NCI-H1694 (cell line): ENCODE data around the gene XXYLT1.
"Not testable (repeated sequence)": the region's sequence is repeated elsewhere in the genome, so short reads cannot be mapped to it uniquely, and the experiment has no call there.

ENCODE experiments used
- DNase-seq: peaks from one replicate; lab custom pipeline; 2025; lab: John Stamatoyannopoulos, UW

The XXYLT1 gene

GRCh38 chr3:195112361-195112791 is 158.6 kb downstream of the XXYLT1 start:
- no peak for DNase-seq

DNA sequence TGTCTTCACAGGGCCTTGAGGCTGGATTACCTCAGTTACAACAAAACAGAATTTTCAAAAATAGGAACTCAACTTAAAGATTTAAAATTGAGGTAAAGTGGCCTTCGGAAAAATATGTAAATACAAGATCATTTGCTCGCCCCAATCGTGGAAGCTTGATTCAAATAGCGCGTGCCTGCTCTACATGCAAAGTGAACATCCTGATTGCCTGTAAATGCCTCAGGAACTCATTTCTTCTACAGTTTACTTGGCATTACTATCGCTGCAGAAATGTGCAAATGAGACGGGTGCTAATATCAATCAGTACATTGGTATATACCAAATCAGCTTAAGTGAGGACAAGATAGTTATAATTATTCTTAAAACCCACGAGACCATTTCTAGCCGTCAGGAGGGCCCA is 159.2 kb downstream of the XXYLT1 start:
- DNase-seq = no peak

DNA sequence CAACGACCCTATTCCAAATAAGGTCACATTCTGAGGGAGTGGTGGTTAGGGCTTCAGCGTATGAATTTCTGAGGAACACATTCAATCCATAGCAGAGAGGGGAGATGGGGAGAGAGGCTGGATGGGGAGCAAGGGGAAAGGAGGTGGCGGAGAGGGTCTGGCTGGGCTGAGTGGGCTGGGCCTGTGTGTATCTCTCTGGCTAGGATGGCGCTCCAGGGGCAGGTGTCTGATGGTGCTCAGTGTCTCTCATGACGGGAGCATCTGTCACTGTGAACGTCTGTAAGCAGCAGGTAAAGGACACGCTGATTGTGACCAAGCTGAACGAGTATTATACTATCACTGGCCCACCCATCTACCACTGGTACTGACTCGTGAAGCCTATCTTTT is 159.6 kb downstream of the XXYLT1 start:
- no peak for DNase-seq

GRCh38 chr3:195110647-195111318 is 160.2 kb downstream of the XXYLT1 start:
- DNase-seq = no peak

GRCh38 chr3:195109098-195109657 is 161.8 kb downstream of the XXYLT1 start:
- no peak for DNase-seq

DNA sequence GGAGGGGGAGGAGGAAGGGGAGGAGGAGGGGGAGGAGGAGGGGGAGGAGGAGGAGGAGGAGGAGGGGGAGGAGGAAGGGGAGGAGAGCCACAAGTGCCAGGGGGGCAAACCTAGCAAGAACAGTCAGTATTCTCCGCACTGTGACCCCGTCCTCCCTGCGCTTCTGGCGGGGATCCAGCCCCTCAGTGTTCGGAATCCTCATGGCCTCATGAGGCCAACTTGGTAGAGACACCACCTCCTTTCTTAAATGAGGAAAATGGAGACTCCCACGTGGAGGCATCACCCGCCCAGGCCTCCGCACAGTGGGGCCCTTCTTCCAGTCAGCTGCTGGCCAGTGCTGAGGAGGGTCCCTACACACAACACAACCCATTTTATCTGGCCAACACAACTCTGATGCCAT is 163.4 kb downstream of the XXYLT1 start:
- no peak for DNase-seq

DNA sequence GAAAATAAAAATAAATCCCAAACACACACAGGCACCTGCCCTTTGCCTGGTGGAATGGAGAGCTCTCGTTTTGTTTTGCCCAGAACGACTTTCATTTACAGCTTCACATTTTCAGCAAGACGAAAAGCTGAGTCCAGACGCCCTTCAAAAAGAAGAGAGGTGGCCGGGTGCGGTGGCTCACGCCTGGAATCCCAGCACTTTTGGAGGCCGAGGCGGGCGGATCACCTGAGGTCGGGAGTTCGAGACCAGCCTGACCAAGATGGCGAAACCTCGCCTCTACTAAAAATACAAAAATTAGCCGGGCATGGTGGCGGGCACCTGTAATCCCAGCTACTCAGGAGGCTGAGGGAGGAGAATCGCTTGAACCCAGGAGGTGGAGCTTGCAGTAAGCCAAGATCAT is 163.9 kb downstream of the XXYLT1 start:
- not testable (repeated sequence) for DNase-seq

DNA sequence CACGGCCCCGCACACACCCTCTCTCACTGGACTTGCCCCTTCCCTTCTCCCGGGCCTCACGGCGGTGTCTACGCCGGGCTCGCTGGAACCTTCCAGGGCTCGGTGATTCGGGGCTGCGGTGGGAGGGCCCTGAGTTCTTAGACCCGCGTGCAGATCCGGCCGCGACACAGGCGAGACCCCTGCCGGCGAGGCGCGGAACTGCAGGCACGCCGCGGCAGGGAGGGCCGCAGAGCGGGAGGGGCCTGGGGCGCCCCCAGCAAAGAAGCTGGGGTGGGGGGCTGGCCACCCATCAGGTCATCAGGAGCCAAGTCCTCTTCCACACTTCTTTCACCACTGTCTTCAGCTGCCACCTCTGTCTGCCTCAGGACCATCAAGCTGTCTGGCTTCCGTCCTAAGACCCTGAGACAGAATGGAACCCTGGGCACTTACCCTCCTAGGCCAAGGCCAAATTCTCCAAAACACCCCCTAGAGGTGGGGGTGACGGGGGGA is 164.5 kb downstream of the XXYLT1 start:
- DNase-seq = peak; percentile 36

GRCh38 chr3:195105841-195106417 is 165.0 kb downstream of the XXYLT1 start:
- no peak for DNase-seq

GRCh38 chr3:195105389-195105788 is 165.6 kb downstream of the XXYLT1 start:
- DNase-seq = no peak

GRCh38 chr3:195104340-195104739 is 166.6 kb downstream of the XXYLT1 start:
- DNase-seq = no peak

- no peak for DNase-seq
These were observed 167.3 kb downstream of the XXYLT1 start for GRCh38 chr3:195103623-195104022.

GRCh38 chr3:195102609-195103467 is 168.1 kb downstream of the XXYLT1 start:
- DNase-seq = no peak

GRCh38 chr3:195101927-195102608 is 168.9 kb downstream of the XXYLT1 start:
- DNase-seq = no peak

DNA sequence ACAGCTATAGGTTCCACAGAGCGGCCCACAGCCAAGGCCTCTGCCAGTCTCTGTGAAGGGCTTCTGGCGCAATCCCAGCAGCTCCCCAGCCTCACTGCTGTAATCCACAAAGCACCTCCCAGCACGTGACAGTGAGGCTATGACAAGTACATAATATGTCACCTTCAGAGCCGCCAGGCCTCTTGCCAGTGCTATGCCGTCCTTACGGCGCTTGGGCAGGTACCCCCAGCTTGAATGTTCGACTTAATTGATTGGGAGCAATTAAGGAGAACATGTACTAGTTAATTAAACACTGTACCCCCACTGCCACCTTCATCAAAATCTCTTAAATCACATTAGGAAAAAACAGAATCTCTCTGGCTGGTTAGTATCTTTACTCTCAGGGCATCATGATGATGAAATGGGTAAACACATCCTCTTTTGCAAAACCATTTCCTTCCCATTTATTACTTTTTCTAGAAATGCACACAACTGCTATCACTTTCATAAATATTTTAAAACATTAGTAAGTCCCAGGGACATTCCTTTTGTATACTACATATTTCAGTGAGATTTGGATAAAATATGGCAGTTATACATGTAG is 169.9 kb downstream of the XXYLT1 start:
- peak; percentile 54 for DNase-seq

DNA sequence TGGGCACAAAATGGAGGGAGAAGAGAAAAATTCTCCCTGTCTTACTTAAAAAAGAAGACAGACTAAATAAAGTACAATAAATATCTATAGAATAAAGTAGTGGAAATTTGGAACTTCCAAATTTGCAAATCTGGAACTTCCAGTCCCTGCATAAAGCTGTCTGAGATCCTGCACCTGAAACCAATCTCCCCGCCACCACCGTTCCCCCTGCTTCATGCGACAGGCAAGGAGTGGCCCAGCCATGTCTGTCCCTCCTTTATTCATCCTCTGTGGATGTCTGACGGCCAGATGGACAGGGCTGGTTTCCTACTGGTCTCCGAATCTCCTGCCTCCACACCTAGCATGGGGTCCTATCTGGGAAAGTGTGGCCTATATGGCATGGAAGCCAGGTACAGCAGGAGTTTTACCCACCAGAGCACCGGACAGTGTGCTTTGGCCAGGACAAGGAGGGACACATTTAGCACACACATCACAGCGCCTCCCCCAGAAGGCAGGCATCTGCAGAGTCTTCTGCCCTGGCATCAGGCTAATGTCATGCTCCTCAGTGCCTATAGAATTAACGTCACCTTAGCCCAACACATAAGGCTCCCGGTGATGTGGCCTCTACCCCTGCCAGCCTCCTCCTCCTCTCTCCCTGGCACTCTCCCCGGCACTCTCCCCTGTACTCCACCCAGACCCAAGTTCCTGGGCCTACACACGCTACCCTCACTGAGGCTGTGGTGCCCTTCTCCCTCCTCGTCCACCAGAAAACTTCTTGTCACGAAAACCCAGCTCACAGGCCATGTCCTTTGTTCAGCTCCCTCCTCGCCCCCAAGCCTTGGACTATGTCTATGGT is 170.8 kb downstream of the XXYLT1 start:
- DNase-seq = no peak

GRCh38 chr3:195098741-195099525 is 172.0 kb downstream of the XXYLT1 start:
- no peak for DNase-seq

DNA sequence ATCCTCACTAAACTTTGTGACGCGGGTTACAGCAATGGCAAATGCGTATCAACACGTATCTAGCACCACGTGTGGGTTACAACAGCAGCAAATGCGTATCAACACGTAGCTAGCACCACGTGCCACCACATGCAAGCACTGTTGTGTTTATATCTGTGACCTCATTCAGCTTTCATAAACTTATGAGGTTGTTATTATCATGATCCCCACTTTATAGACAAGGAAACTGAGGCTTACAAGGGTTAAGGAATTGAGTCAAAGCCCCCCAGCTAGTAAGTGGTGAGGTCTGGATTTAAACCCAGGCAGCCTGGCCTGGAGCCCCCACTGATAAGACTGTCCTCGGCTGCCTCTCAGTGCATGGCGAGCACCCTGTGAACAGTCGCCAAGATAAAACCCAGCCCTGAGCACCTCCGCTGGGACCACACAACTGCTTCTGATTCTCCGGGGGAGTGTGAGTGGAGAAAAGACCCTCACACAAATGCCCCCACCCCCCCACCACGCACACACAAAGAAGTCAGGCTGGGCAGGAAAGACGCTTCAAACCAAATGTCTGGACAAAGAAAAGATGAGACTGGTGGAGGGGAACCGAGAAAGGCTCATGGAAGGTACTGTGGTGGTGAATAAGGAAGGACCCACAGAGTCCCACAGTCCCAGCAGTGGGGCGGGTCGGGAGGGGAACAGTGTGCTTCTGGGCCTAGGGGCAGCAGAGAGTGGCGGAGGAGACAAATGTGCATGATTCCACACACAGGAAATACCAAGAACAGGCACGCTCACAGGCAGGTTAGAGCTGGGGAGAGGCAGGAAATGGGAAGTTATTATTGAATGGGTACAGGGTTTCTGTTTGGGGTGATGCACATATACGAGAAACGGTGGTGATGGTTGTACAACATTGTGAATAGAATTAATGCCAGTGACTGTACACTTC is 173.4 kb downstream of the XXYLT1 start:
- no peak for DNase-seq
